GM12875 (cell line): ENCODE data around the gene ATP7B.

Source experiments
- H3K4me3 ChIP-seq: one replicate; pipeline ENCODE4 v1.5.1; 2011; ENCODE audit warnings: low read depth, low read length, control low read depth
- TF ChIP-seq, protein P1 (sequence below): IDR thresholded peaks from 2 replicates; pipeline ENCODE4 v1.5.1; 2011; ENCODE audit warnings: low read depth, mild to moderate bottlenecking, control low read depth, inconsistent platforms, low read length, moderate library complexity, borderline replicate concordance; ENCODE audit not compliant: insufficient read depth

Gene ATP7B

DNA sequence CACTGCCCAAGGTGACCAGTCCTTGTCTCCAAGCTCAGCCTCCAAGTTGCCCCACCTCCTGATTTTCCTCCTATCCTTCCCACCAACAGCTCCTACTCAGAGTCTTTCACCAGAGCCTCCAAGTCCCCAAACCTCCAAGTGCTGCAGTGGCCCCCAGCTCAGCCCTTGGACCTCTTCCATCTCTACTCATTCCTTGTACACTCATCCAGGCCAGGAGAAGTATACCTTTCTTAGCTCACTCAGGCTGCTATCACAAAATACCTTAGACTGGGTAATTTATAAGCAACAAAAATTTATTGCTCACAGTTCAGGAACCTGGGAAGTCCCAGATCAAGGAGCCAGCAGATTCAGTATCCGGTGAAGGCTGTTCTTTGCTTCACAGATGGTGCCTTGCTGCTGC is 11.3 kb downstream of the ATP7B start:
- no peak overlapping the region for H3K4me3 ChIP-seq
- TF ChIP-seq, protein P1, sequence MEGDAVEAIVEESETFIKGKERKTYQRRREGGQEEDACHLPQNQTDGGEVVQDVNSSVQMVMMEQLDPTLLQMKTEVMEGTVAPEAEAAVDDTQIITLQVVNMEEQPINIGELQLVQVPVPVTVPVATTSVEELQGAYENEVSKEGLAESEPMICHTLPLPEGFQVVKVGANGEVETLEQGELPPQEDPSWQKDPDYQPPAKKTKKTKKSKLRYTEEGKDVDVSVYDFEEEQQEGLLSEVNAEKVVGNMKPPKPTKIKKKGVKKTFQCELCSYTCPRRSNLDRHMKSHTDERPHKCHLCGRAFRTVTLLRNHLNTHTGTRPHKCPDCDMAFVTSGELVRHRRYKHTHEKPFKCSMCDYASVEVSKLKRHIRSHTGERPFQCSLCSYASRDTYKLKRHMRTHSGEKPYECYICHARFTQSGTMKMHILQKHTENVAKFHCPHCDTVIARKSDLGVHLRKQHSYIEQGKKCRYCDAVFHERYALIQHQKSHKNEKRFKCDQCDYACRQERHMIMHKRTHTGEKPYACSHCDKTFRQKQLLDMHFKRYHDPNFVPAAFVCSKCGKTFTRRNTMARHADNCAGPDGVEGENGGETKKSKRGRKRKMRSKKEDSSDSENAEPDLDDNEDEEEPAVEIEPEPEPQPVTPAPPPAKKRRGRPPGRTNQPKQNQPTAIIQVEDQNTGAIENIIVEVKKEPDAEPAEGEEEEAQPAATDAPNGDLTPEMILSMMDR = no peak

DNA sequence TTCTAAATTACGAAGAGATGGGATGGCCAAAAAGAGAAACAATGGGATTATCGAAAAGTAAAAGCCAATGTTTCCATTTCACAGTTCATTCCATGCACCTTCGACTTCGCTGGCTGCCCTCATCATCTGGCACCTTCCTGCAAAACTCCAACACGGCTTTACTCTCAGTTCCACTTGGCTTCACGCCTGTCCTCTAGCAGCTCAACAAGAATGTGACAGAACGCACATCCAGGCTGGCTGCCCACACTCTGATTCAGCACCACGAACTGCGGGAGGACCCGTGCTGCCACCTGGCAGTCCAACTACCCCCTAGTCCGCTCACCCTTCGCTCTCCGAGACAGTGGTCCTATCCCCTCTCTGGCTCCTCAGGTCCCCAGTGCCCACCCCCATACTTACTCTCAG is 11.7 kb downstream of the ATP7B start:
- no peak overlapping the region for H3K4me3 ChIP-seq

DNA sequence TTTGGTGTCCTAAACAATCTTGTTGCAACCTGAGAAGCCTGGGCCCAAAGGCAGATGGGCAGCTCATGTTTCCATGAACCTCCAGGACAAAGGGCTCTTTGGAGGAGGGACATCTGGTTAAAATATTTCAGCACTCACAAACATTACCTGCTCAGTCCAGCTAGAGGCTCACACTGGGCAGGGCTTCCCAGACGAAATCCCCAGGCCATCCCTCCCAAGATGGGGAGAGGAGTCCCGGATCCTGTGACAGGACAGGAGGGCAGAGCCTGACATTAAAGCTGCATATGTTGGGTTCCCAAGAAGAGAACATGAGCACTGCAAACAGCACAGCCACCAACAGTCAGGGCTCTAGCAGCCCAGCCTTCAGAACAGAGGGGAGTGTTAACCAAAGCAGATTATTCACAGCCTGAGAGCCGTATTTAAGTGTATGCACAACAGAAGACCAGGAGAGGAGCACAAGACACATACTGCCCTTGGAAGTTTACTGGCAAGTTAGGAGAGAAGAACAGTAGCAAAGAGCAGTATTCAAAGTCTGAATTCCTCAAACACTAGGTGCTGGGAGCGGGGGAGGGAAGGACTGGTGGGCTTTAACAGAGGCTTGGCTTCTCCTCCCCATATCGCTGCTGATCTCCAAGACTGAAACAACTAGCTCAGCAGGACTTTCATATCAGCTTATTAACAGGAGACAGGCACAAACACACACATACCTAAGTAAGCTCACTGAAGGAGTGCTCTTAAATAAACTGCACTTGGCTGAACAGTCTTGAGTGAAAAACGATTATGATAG is 12.3 kb downstream of the ATP7B start:
- no peak overlapping the region for H3K4me3 ChIP-seq
- TF ChIP-seq, protein P1 = no peak

More for the DNA sequence above, 11.7 kb downstream of the ATP7B start:
- TF ChIP-seq, protein P1 = no peak

DNA sequence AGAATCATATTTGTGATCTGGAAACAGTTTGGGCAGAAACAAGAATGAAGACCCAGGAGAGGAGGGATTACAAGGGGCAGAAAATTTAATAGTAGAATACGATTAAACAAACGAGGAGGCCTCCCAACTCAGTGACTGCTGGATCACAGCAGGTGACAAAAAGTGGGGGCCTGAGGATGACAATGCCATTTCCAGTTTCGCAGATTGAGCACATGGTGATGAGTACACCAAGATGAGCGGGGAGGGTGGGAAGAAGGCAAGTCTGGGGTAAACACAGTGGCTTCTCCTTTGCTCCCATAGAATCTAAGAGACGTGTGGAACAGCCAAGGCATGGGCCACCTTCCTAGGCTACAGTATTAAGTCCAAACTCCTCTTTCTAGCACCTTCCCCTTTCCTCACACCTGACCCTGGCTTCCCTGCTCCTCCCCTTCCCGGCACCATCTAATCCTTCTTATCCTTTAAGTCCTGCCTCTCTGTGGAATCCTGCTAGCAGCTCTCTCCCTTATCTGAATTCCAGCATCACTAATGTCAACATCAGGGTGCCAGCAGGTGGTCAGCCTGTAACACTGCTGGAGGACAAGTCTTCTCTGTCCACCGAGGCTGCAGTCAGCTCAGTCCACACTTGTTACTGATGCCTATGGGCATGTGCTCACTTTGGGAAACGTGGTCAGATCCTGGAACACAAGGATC is 13.5 kb downstream of the ATP7B start:
- TF ChIP-seq, protein P1 = no peak
- H3K4me3 ChIP-seq = no peak overlapping the region

DNA sequence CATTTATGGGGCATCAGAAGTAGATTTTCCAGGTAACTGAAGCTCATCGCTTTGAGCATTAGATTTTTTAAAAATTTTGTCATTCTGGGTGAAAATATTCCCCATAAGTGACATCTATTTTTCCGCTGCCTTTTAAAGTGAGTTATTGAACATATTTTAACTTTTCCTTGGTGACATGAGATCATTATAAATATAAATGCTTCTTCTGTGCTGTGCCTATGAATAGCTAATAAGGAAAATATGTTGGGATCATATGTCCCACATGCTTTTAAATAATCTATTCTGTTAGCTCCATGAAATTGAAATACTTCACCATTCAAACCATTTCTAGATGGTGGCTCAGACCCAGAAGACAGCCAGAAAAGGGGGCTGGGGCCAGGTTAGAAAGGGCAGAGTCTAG is 14.1 kb downstream of the ATP7B start:
- TF ChIP-seq, protein P1 = no peak
- no peak overlapping the region for H3K4me3 ChIP-seq

DNA sequence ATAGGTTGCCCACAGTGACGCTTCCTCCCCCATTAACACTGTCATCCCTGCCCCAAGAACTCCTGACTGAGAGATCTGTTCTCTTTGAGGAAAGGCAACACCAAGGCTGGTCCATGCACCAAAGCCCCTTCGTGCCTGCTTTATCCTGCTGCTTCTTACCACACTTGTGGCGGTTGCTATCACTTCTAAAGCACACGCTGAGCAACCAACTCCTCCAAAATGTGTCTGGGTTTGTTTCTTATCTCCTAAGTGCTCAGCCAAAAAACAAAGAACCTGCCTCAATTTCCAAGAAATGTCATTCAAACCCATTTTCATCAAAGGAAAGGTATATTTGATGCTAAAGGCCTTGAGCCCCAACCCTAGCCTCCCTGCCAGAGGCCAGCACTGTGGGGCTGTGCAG is 14.6 kb downstream of the ATP7B start:
- no peak overlapping the region for H3K4me3 ChIP-seq
- TF ChIP-seq, protein P1 = no peak
